Omental fat pad (tissue), 4 donors: ENCODE data around the gene FGF1. TPM values are rescaled to one million over a fixed set of nuclear protein-coding genes. Genes with fewer than 3 reads are reported as not detected.
A peak's percentile ranks its signal among the peaks of the same experiment; 100 is the strongest.

Experiments used
- ATAC-seq: fragments of 150-250 bp; one replicate; pipeline ENCODE4 v1.9.1; 2016; ENCODE audit warnings: mild to moderate bottlenecking, moderate library complexity; ENCODE audit not compliant: low FRiP score
- DNase-seq: peaks from one replicate; pipeline ENCODE4 v3.0.0-alpha.2; 2019; ENCODE audit warnings: low spot score
- total RNA-seq, 4 donors: library from RNA; depleted of rRNA; stranded (reverse); fragments of >200 nt; gene quantifications; one replicate each; pipeline ENCODE4 v1.1.0, GENCODE V29; 2016
- TF ChIP-seq, protein P1 (sequence below), 3 donors: fragments of 450-650 bp; IDR thresholded peaks; one replicate each; pipeline ENCODE4 v1.5.1; 2016 to 2017; ENCODE audit warnings: antibody characterized with exemption in 3 of 3, mild to moderate bottlenecking in 3 of 3, moderate library complexity in 2 of 3

The FGF1 gene
- total RNA-seq, 4 donors from 2014 or later: 2.2 to 43.1 (median 34.3) TPM

DNA sequence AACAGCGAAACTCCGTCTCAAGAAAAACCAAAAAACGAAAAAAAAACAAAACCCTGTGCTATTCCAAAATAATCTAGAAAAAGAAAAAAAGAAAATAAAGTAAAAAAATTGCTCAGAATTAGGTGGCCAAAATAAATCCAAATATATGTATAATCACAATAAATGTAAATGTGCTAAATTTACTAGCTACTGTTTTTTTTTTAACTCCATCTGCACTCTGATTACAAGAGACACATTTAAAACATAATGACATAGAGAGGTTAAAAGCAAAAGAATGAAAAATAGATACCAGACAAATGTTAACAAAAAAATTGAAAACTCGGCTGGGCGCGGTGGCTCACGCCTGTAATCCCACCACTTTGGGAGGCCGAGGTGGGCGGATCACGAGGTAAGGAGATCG, 66.1 kb downstream of the FGF1 start:
- TF ChIP-seq, protein P1, sequence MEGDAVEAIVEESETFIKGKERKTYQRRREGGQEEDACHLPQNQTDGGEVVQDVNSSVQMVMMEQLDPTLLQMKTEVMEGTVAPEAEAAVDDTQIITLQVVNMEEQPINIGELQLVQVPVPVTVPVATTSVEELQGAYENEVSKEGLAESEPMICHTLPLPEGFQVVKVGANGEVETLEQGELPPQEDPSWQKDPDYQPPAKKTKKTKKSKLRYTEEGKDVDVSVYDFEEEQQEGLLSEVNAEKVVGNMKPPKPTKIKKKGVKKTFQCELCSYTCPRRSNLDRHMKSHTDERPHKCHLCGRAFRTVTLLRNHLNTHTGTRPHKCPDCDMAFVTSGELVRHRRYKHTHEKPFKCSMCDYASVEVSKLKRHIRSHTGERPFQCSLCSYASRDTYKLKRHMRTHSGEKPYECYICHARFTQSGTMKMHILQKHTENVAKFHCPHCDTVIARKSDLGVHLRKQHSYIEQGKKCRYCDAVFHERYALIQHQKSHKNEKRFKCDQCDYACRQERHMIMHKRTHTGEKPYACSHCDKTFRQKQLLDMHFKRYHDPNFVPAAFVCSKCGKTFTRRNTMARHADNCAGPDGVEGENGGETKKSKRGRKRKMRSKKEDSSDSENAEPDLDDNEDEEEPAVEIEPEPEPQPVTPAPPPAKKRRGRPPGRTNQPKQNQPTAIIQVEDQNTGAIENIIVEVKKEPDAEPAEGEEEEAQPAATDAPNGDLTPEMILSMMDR (IDR thresholded peaks at IDR 0.05): no peak
- ATAC-seq: no peak
- no peak for DNase-seq

DNA sequence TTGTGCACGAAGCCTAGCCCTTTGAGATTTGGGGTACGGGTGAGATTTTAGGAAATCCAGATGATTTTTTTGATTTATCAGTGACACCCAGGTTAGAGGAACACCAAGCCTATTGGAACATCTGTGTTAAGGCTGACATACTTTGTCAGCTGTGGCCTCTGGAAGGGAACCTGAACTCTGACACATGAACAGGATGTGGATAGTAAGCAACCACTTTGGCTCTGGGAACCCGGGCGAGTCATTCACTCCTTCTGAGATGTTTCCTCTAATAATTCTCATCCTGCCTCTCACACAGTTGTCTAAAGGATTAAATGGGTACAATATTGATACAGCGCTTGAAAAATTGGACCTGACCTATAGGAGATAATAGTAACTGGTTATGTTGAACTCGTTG, 67.8 kb downstream of the FGF1 start:
- ATAC-seq: no peak
- TF ChIP-seq, protein P1 (IDR thresholded peaks at IDR 0.05): no peak
- DNase-seq: no peak

DNA sequence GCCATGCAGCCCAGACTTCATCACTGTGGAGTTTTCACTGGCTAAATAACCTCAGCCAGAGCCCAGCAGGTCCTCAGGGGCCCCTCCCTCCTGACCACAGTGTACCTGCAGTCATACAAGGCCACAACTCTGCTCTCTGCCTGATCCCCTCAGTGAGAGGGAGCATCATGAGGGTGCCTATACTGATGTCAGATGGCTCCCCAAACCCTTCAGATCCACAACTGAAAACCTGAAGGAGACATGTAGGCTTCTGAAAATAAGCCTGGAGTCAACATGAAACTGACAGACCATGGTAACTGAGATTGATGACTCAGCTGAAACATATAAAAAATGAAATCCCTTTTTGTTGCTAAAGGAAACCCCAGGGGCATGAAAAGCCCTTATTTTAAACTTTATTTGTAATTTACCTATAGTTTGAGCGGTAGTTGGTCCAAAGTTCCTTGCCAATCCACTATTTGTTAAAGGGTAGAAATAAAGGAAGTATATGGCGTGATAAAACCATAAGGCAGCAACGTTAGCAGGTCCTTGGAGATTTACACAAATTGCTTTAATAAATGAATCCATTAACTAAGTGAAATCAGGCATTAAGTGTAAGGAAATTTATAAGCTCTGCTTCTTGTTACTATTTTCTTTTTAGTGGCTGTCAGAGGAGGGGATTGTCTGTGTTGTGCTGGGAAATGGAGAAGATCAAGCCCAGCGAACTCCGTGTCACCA, 68.3 kb downstream of the FGF1 start:
- TF ChIP-seq, protein P1 (IDR thresholded peaks at IDR 0.05): no peak
- no peak for ATAC-seq
- no peak for DNase-seq

DNA sequence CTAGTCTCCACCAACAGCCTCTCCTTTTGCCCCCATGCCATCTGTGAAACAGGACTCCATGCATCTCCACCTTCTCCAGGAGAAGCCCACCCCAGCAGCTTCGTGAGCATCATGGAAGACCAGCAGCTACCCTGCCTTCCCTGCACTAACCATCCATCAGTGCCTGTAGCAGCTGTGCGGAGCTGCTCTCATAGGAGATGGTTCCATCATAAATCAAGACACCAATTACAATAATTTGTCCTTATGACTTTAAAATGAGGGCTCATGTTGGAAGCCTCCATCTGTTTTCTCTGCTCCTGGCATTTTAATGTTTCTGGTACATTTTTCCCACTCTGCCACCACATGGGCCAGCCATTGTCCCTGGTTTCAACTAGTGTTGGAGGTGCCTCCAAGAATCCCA, 69.9 kb downstream of the FGF1 start:
- TF ChIP-seq, protein P1 (IDR thresholded peaks at IDR 0.05): no peak
- DNase-seq (no peak), ATAC-seq (no peak)

DNA sequence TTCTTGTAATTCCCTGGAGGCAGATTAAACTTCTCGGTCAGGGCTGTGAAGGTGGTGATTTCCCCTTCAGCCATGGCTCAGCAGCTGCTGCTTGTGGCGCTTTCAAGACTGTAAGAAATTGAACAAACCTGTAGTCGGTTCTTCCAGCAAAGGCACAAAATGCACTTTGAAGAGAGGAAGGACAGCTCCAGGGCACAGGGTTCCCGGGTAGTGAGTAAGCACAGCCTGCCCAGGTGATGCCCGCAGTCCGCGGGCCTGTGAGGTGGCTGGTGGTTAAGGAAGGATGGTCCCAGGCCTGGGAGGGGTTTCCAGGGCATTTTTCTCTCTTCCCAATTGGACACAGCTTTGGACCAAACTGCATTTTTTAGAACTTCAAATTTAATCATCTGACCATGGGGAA, 71.8 kb downstream of the FGF1 start:
- TF ChIP-seq, protein P1 (IDR thresholded peaks at IDR 0.05): no peak
- ATAC-seq (no peak), DNase-seq (no peak)

DNA sequence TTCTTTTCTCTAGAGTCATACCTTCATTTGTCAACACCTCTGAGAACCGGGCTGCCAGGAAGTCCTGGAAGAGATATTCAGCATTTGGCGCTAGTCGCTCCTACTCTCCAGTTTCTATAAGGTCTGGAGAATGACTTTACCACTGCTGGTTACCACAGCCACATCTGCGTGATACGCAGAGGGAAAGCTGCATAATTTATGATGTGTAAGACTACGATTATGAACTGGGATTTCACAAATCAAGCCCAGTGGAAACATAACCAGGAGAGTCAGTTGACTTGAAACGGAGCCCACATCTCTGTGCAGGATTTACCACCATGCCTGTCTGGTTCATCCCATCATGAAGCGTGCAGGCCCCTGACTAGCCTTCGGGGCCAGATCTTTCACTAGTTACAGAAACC, 72.6 kb downstream of the FGF1 start:
- DNase-seq (no peak), ATAC-seq (peak; percentile 62)
- TF ChIP-seq, protein P1 (IDR thresholded peaks at IDR 0.05): no peak
